Stimulated activated CD8-positive, alpha-beta memory T cell treated with anti-CD3 and anti-CD28 coated beads, Interleukin-12 subunit alpha, Interleukin-12 subunit beta, amount 100 ng/mL, for 4 hours (primary cell): ENCODE measurements around the gene INSYN1.
"Not testable (repeated sequence)": the region's sequence is repeated elsewhere in the genome, so short reads cannot be mapped to it uniquely, and the experiment has no call there.

Source experiments
- DNase-seq: peaks from one replicate; pipeline ENCODE4 v3.0.0-alpha.2; 2020; ENCODE audit warnings: low read depth

INSYN1 gene

GRCh38 chr15:73748730-73749129 lies 4.4 kb downstream of the INSYN1 start:
- DNase-seq: no peak

GRCh38 chr15:73747847-73748590 lies 5.1 kb downstream of the INSYN1 start:
- DNase-seq: no peak

GRCh38 chr15:73746883-73747282 lies 6.3 kb downstream of the INSYN1 start:
- DNase-seq: no peak

- DNase-seq: no peak
Observed at GRCh38 chr15:73746261-73746660, 6.9 kb downstream of the INSYN1 start.

- no peak for DNase-seq
Observed at GRCh38 chr15:73745073-73745472, 8.1 kb downstream of the INSYN1 start.

- DNase-seq: no peak
Observed at GRCh38 chr15:73744293-73744692, 8.9 kb downstream of the INSYN1 start.

- no peak for DNase-seq
Observed at GRCh38 chr15:73741321-73741836, 11.8 kb downstream of the INSYN1 start.

- no peak for DNase-seq
Observed at GRCh38 chr15:73740152-73741048, 12.8 kb downstream of the INSYN1 start.

GRCh38 chr15:73737535-73737934 lies 15.6 kb downstream of the INSYN1 start:
- DNase-seq: no peak

- no peak for DNase-seq
Observed at GRCh38 chr15:73732930-73733329, 20.2 kb downstream of the INSYN1 start.

GRCh38 chr15:73732051-73732450 lies 21.1 kb downstream of the INSYN1 start:
- not testable (repeated sequence) for DNase-seq

- no peak for DNase-seq
Observed at GRCh38 chr15:73727330-73727976, 25.7 kb downstream of the INSYN1 start.

GRCh38 chr15:73724212-73724611 lies 28.9 kb downstream of the INSYN1 start:
- no peak for DNase-seq

GRCh38 chr15:73723191-73723590 lies 30.0 kb downstream of the INSYN1 start:
- DNase-seq: no peak

- DNase-seq: no peak
Observed at GRCh38 chr15:73722425-73722824, 30.7 kb downstream of the INSYN1 start.

GRCh38 chr15:73718694-73719093 lies 34.5 kb downstream of the INSYN1 start:
- DNase-seq: no peak

GRCh38 chr15:73717802-73718201 lies 35.3 kb downstream of the INSYN1 start:
- DNase-seq: no peak

GRCh38 chr15:73717206-73717605 lies 35.9 kb downstream of the INSYN1 start:
- DNase-seq: no peak

- no peak for DNase-seq
Observed at GRCh38 chr15:73716417-73716816, 36.7 kb downstream of the INSYN1 start.

- no peak for DNase-seq
Observed at GRCh38 chr15:73715417-73715816, 37.7 kb downstream of the INSYN1 start.

GRCh38 chr15:73714695-73715301 lies 38.4 kb downstream of the INSYN1 start:
- no peak for DNase-seq

GRCh38 chr15:73712107-73712506 lies 41.0 kb downstream of the INSYN1 start:
- DNase-seq: no peak
